Natural killer cell (primary cell): ENCODE measurements around the gene ASAP2. TPM values are rescaled to one million over a fixed set of nuclear protein-coding genes. Genes with fewer than 3 reads are reported as not detected.

Experiments used
- ATAC-seq, 3 donors: fragments of 150-1000 bp in 2 of 3; fragments of 200-7000 bp in 1 of 3; cut with Tn5 transposase; 1 replicate in 1 of 3; 2 replicates in 2 of 3; pipeline ENCODE4 v1.10.0; 2021; ENCODE audit warnings: mild to moderate bottlenecking in 2 of 3, moderate library complexity in 2 of 3
- DNase-seq, 2 donors: peaks; one replicate each; pipeline versions ENCODE4 v3.0.0 to v3.0.0-alpha.2; 2013 to 2021; ENCODE audit warnings: mixed read lengths in 1 of 2
- H3K27ac ChIP-seq: one replicate; pipeline ENCODE4 v1.5.1; 2013; ENCODE audit warnings: mild to moderate bottlenecking, low read length
- H3K27me3 ChIP-seq: one replicate; pipeline ENCODE4 v1.6.1; 2013; ENCODE audit warnings: low read length; ENCODE audit not compliant: control insufficient read depth, insufficient read depth
- H3K36me3 ChIP-seq: one replicate; pipeline ENCODE4 v1.6.1; 2013; ENCODE audit warnings: low read length; ENCODE audit not compliant: control insufficient read depth, insufficient read depth
- H3K4me1 ChIP-seq: one replicate; pipeline ENCODE4 v1.6.1; 2013; ENCODE audit warnings: low read length; ENCODE audit not compliant: control insufficient read depth, insufficient read depth
- H3K4me3 ChIP-seq: one replicate; pipeline ENCODE4 v1.5.1; 2013; ENCODE audit warnings: low read length
- H3K9me3 ChIP-seq: one replicate; pipeline ENCODE4 v1.6.1; 2013; ENCODE audit warnings: low read length; ENCODE audit not compliant: control insufficient read depth, insufficient read depth
- H3K27ac Mint-ChIP-seq, 2 donors: one replicate each; pipeline ENCODE4 v1.8.0; 2022; ENCODE audit warnings: mild to moderate bottlenecking in 2 of 2, mixed read lengths in 2 of 2, moderate library complexity in 1 of 2
- H3K27me3 Mint-ChIP-seq, 2 donors: one replicate each; pipeline ENCODE4 v1.8.0; 2022; ENCODE audit warnings: low read depth in 2 of 2, mixed read lengths in 2 of 2
- H3K36me3 Mint-ChIP-seq: one replicate; pipeline ENCODE4 v1.8.0; 2022; ENCODE audit warnings: mixed read lengths
- H3K4me1 Mint-ChIP-seq, 2 donors: one replicate each; pipeline ENCODE4 v1.8.0; 2022; ENCODE audit warnings: mixed read lengths in 2 of 2
- H3K4me3 Mint-ChIP-seq: one replicate; pipeline ENCODE4 v1.8.0; 2022; ENCODE audit warnings: mild to moderate bottlenecking, moderate library complexity, mixed read lengths
- H3K9me3 Mint-ChIP-seq, 2 donors: one replicate each; pipeline ENCODE4 v1.8.0; 2022; ENCODE audit warnings: mixed read lengths in 2 of 2
- WGBS: methylation state at CpG from one replicate; pipeline ENCODE4 v1.1.7; 2013; ENCODE audit warnings: missing lambda C conversion rate; ENCODE audit not compliant: insufficient coverage; 5-methylcytosine and 5-hydroxymethylcytosine counted together
- intact Hi-C: fragments of 100-400 bp; cut with micrococcal nuclease; formaldehyde crosslinking; loops from one replicate; pipeline ENCODE4 v1.14.2; 2022
- total RNA-seq, 4 donors: library from RNA; stranded (reverse); fragments of 120-200 nt in 1 of 4; gene quantifications; one replicate each; pipeline versions ENCODE4 v1.2.3 to v1.2.4, GENCODE V29; 2013 to 2022
- TF ChIP-seq, protein P1 (sequence below): fragments of 200-600 bp; IDR thresholded peaks from one replicate; pipeline ENCODE4 v1.8.0; 2022; ENCODE audit warnings: antibody characterized with exemption

Gene ASAP2
- total RNA-seq, 3 donors from 2014 or later (not counting 1 experiment from before 2014, with no cell fraction given) = 0.20 to 1.8 (median 0.60) TPM

DNA sequence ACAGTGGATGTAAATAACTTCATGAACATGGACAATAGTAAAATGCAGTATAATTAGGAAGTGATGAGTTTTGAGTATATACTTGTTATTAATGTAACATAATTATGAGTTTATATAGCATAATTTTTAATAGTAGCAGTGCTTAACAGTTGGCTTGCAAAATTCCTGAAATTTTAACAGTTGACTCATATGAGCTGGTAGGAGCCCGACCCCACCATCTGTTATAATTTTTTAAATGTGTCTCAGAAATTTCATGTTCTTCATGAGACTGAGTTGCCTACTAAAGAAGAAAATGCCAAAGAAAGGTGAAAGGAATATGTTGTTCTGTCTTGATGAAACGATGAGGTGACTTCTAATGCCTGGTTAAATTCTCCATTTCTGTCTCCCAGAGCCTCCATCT lies 154.1 kb downstream of the ASAP2 start:
- H3K36me3 Mint-ChIP-seq = no peaks in the 10 kb centered on the region
- H3K27me3 Mint-ChIP-seq = peaks cover 0 to 6% of the 10 kb centered on the region in 2 donors
- Histone ChIP-seq H3K4me3 (no peak overlapping the region), H3K27me3 (no peaks in the 10 kb centered on the region), H3K9me3 (no peaks in the 10 kb centered on the region), H3K4me1 (no peaks in the 10 kb centered on the region), H3K36me3 (no peaks in the 10 kb centered on the region), H3K27ac (no peak overlapping the region)
- H3K4me1 Mint-ChIP-seq = no peaks in the 10 kb centered on the region
- WGBS = 100% methylated on average over 2 of the region's 2 CpGs
- H3K9me3 Mint-ChIP-seq = no peaks in the 10 kb centered on the region
- DNase-seq (no peak), ATAC-seq (no peak)
- intact Hi-C loops = no loop called here
- no peak overlapping the region for H3K4me3 Mint-ChIP-seq
- TF ChIP-seq, protein P1, sequence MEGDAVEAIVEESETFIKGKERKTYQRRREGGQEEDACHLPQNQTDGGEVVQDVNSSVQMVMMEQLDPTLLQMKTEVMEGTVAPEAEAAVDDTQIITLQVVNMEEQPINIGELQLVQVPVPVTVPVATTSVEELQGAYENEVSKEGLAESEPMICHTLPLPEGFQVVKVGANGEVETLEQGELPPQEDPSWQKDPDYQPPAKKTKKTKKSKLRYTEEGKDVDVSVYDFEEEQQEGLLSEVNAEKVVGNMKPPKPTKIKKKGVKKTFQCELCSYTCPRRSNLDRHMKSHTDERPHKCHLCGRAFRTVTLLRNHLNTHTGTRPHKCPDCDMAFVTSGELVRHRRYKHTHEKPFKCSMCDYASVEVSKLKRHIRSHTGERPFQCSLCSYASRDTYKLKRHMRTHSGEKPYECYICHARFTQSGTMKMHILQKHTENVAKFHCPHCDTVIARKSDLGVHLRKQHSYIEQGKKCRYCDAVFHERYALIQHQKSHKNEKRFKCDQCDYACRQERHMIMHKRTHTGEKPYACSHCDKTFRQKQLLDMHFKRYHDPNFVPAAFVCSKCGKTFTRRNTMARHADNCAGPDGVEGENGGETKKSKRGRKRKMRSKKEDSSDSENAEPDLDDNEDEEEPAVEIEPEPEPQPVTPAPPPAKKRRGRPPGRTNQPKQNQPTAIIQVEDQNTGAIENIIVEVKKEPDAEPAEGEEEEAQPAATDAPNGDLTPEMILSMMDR = no peak
- no peak overlapping the region for H3K27ac Mint-ChIP-seq

DNA sequence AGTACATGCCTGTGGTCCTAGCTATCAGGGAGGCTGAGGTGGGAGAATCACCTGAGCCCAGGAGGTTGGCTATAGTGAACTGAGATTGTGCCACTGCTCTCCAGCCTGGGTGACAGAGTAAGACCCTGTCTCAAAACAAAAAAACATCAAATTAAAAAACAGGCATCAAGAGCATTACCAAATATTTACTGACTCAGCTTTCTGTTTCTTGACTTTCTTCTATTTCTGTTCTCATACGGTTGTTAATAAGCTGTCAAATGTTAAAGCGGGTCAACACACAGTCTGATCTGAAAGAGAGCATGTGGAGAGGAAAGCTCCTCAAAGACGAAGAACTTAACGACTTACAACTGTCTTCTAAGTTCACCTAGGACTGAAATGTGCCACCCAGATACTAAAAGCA lies 157.8 kb downstream of the ASAP2 start:
- H3K27me3 Mint-ChIP-seq = no peaks in the 10 kb centered on the region
- H3K9me3 Mint-ChIP-seq = no peaks in the 10 kb centered on the region
- H3K4me1 ChIP-seq = no peaks in the 10 kb centered on the region
- no peak for ATAC-seq
- no peak overlapping the region for H3K27ac Mint-ChIP-seq
- H3K4me3 Mint-ChIP-seq = no peak overlapping the region
- no peaks in the 10 kb centered on the region for H3K9me3 ChIP-seq
- TF ChIP-seq, protein P1 = no peak
- WGBS = 97% methylated on average over 4 of the region's 4 CpGs
- no peaks in the 10 kb centered on the region for H3K27me3 ChIP-seq
- intact Hi-C loops = no loop called here
- no peak for DNase-seq
- no peak overlapping the region for H3K4me3 ChIP-seq
- H3K4me1 Mint-ChIP-seq = no peaks in the 10 kb centered on the region
- H3K27ac ChIP-seq = no peak overlapping the region
- no peaks in the 10 kb centered on the region for H3K36me3 Mint-ChIP-seq
- no peaks in the 10 kb centered on the region for H3K36me3 ChIP-seq

DNA sequence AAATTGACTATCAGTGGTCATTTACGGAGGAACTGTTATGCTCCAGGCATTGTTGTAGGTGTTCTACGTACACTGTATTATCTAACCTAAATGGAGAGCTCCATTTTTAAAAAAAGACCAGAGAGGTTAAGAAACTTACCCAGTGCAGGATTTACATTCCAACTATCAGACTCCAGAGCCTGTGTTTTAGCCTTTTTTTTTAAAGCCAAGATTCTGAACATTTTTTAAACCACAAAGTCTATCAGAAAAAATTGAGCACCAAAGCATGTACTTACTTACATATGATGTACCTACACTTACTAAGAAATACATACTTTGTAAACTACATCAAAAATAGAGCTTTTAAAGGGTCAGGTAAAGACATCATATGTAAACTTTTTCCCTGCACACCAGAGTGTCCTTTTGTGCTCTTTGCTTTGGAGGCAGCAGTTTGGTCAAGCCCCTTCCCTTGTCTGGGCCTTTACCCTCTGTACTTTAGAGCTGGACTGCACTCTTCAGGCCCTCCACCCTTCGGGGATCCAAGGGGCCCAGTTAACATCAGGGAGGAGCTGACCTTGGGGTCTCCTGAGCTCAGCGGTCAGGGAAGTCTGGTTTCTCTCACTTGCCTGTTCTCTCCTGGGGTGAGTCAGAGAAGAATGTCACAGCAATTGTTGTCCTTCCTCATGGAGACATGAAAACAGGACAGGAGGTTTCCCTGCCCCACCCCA lies 158.3 kb downstream of the ASAP2 start:
- Mint-ChIP-seq H3K9me3 (no peaks in the 10 kb centered on the region), H3K4me3 (no peak overlapping the region), H3K27me3 (no peaks in the 10 kb centered on the region), H3K27ac (no peak overlapping the region), H3K4me1 (no peaks in the 10 kb centered on the region), H3K36me3 (no peaks in the 10 kb centered on the region)
- Histone ChIP-seq H3K27ac (no peak overlapping the region), H3K9me3 (no peaks in the 10 kb centered on the region), H3K27me3 (no peaks in the 10 kb centered on the region), H3K36me3 (no peaks in the 10 kb centered on the region), H3K4me1 (no peaks in the 10 kb centered on the region), H3K4me3 (no peak overlapping the region)
- intact Hi-C loops = no loop called here
- TF ChIP-seq, protein P1 = no peak
- 92% methylated on average over 4 of the region's 4 CpGs for WGBS
- DNase-seq = no peak
- ATAC-seq = no peak

DNA sequence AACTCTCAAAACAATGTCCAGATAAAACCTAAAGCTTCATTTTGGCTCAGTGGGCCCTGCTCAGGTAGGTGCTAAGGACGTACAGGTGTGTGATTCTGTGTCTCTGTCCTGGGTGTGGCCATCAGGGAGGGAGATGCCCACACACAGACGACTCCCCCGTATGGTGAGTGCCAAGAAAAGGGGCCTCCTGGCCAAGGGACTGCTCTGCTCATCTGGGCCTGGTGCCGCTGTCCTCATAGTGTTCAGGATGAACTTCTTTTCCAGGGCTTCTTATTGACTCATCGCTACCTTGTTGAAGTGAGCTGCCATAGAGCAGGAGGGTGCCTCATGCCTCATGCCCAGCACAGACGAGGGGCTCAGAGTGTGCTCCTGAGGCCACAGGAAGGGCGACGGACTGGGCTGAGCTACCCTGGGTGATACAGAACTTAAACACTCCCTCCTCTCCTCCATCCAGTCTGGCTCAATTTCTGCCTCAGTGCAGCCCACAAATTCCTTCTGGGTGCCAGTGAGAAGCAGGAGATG lies 158.9 kb downstream of the ASAP2 start:
- H3K36me3 Mint-ChIP-seq = no peaks in the 10 kb centered on the region
- ATAC-seq = no peak
- H3K27ac Mint-ChIP-seq = no peak overlapping the region

More for the DNA sequence above, 158.9 kb downstream of the ASAP2 start:
- no peaks in the 10 kb centered on the region for H3K4me1 ChIP-seq
- 87% methylated on average over 8 of the region's 8 CpGs for WGBS
- intact Hi-C loops = no loop called here
- Mint-ChIP-seq H3K9me3 (no peaks in the 10 kb centered on the region), H3K27me3 (no peaks in the 10 kb centered on the region), H3K4me3 (no peak overlapping the region), H3K4me1 (no peaks in the 10 kb centered on the region)
- TF ChIP-seq, protein P1 = no peak
- DNase-seq = no peak
- H3K4me3 ChIP-seq = no peak overlapping the region
- no peaks in the 10 kb centered on the region for H3K36me3 ChIP-seq
- H3K9me3 ChIP-seq = no peaks in the 10 kb centered on the region
- H3K27me3 ChIP-seq = no peaks in the 10 kb centered on the region
- no peak overlapping the region for H3K27ac ChIP-seq
